Measurements from ENCODE around the gene MIDN.

DNA sequence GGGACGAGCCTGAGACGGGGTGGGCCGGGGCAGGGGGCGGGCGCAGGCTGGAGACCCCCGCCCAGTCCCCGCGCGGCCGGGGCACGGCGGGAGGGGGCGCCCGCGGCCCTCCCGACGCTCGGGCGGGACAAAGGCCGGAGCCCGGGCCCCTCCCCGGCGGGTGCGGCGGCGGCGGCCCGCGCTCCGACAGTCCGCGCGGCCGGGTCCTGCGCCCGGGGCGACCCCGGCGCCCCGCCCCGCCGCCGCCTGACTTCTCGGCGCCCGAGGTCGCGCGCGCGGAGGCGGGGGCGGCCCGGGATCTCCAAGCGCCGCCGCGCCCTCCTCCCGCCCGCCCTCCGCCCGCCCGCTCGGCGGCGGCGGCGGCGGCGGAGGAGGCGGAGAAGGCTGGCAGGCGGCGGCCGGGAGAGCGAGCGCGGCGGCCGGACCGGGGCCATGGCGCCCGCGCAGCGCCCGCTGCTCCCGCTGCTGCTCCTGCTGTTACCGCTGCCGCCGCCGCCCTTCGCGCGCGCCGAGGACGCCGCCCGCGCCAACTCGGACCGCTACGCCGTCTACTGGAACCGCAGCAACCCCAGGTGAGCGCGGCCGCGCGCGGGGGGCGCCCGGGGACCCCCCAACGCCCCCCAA lies 37.5 kb downstream of the MIDN start, which contains the start of gene EFNA2:
- TF ChIP-seq, protein P1, sequence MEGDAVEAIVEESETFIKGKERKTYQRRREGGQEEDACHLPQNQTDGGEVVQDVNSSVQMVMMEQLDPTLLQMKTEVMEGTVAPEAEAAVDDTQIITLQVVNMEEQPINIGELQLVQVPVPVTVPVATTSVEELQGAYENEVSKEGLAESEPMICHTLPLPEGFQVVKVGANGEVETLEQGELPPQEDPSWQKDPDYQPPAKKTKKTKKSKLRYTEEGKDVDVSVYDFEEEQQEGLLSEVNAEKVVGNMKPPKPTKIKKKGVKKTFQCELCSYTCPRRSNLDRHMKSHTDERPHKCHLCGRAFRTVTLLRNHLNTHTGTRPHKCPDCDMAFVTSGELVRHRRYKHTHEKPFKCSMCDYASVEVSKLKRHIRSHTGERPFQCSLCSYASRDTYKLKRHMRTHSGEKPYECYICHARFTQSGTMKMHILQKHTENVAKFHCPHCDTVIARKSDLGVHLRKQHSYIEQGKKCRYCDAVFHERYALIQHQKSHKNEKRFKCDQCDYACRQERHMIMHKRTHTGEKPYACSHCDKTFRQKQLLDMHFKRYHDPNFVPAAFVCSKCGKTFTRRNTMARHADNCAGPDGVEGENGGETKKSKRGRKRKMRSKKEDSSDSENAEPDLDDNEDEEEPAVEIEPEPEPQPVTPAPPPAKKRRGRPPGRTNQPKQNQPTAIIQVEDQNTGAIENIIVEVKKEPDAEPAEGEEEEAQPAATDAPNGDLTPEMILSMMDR (IDR thresholded peaks at IDR 0.05 in 4 of 5, conservative IDR thresholded peaks at IDR 0.05 in 1 of 5), result no peak
- TF ChIP-seq POLR2A (IDR thresholded peaks at IDR 0.05), result no peak
